AG04450 (cell line): ENCODE results near the gene ANO10. TPM values are rescaled to one million over a fixed set of nuclear protein-coding genes. Genes with fewer than 3 reads are reported as not detected.

ENCODE experiments used
- CTCF ChIA-PET: fragments of 300-600, 350-600 bp; formaldehyde crosslinking; extraction: SDS; loops from one replicate; lab custom pipeline; 2022; ENCODE audit warnings: antibody characterized with exemption, inconsistent platforms; lab: Charles Lee
- POLR2A ChIA-PET: fragments of 350-600 bp; formaldehyde crosslinking; extraction: SDS; loops from one replicate; lab custom pipeline; 2021; ENCODE audit warnings: antibody characterized with exemption, inconsistent platforms; lab: Yijun Ruan, JAX
- DNase-seq: peaks from one replicate; pipeline ENCODE4 v3.0.0-alpha.2; 2011; ENCODE audit warnings: low read depth, low spot score
- H3K27ac ChIP-seq: one replicate; pipeline ENCODE4 v1.5.1; 2012; ENCODE audit warnings: low read depth, low read length, control low read depth
- H3K27me3 ChIP-seq: one replicate; pipeline ENCODE4 v1.6.0; 2012; ENCODE audit warnings: low read length; ENCODE audit not compliant: control insufficient read depth, insufficient read depth
- H3K4me3 ChIP-seq: 2 replicates; pipeline ENCODE4 v1.5.1; 2011; ENCODE audit warnings: mild to moderate bottlenecking, low read depth, low read length, control low read depth
- H3K9me3 ChIP-seq: 2 replicates; pipeline ENCODE4 v1.5.1; 2012; ENCODE audit warnings: low read length; ENCODE audit not compliant: control insufficient read depth, insufficient read depth
- polyA plus RNA-seq: library from polyadenylated mRNA; depleted of rRNA; stranded (reverse); fragments of >200 nt; gene quantifications from 2 replicates; pipeline ENCODE4 v1.2.3, GENCODE V29; 2011
- TF ChIP-seq, protein P1 (sequence below): IDR thresholded peaks from 2 replicates; pipeline ENCODE4 v1.5.1; 2011; ENCODE audit warnings: low read depth, low read length, control low read depth, inconsistent platforms

Gene ANO10
- polyA plus RNA-seq, 1 experiment, result 87.1 TPM

GRCh38 chr3:43373560-43373928 is 248.3 kb downstream of the ANO10 start:
- TF ChIP-seq, protein P1, sequence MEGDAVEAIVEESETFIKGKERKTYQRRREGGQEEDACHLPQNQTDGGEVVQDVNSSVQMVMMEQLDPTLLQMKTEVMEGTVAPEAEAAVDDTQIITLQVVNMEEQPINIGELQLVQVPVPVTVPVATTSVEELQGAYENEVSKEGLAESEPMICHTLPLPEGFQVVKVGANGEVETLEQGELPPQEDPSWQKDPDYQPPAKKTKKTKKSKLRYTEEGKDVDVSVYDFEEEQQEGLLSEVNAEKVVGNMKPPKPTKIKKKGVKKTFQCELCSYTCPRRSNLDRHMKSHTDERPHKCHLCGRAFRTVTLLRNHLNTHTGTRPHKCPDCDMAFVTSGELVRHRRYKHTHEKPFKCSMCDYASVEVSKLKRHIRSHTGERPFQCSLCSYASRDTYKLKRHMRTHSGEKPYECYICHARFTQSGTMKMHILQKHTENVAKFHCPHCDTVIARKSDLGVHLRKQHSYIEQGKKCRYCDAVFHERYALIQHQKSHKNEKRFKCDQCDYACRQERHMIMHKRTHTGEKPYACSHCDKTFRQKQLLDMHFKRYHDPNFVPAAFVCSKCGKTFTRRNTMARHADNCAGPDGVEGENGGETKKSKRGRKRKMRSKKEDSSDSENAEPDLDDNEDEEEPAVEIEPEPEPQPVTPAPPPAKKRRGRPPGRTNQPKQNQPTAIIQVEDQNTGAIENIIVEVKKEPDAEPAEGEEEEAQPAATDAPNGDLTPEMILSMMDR, result no peak
- Histone ChIP-seq H3K27ac (no peak overlapping the region), H3K4me3 (no peak overlapping the region), H3K9me3 (no peaks in the 10 kb centered on the region), H3K27me3 (no peaks in the 10 kb centered on the region)
- ChIA-PET POLR2A (no interaction called here), CTCF (no interaction called here)
- DNase-seq, result no peak

GRCh38 chr3:43372809-43373559 is 248.8 kb downstream of the ANO10 start:
- ChIA-PET POLR2A (no interaction called here), CTCF (no interaction called here)
- no peaks in the 10 kb centered on the region for H3K27me3 ChIP-seq
- DNase-seq, result no peak
- H3K4me3 ChIP-seq, result no peak overlapping the region
- H3K27ac ChIP-seq, result no peak overlapping the region
- H3K9me3 ChIP-seq, result no peaks in the 10 kb centered on the region
- TF ChIP-seq, protein P1, result no peak

- H3K4me3 ChIP-seq, result no peak overlapping the region
- POLR2A ChIA-PET, result no interaction called here
- CTCF ChIA-PET, result no interaction called here
Observed at GRCh38 chr3:43372007-43372740, 249.6 kb downstream of the ANO10 start.

DNA sequence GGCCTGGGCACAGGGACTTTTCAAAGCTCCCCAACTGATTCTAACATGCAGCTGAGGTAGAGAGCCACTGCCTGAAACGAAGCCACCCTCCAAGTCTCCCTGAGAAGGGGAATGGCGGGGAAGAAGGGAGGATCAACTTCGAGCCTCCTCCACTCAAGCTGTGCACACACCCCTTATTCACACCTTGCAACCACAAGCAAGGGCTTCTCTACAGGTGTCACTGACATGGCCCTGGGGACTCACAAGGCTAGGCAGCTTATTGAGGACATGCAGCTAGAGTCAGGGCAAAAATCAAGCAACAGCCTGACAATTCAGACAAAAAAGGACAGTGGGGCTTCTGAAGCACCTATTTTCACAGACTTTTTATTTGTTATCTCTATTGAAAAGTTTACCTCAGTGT is 250.3 kb downstream of the ANO10 start:
- no peak for DNase-seq
- ChIA-PET POLR2A (no interaction called here), CTCF (no interaction called here)
- H3K9me3 ChIP-seq, result no peaks in the 10 kb centered on the region
- H3K27me3 ChIP-seq, result no peaks in the 10 kb centered on the region
- TF ChIP-seq, protein P1, result no peak
- H3K4me3 ChIP-seq, result no peak overlapping the region
- H3K27ac ChIP-seq, result no peak overlapping the region

More at GRCh38 chr3:43372007-43372740, 249.6 kb downstream of the ANO10 start:
- DNase-seq, result no peak
- no peaks in the 10 kb centered on the region for H3K9me3 ChIP-seq
- H3K27ac ChIP-seq, result no peak overlapping the region
- TF ChIP-seq, protein P1, result no peak
- no peaks in the 10 kb centered on the region for H3K27me3 ChIP-seq
